ENCODE data around the gene GCNT4.

GCNT4 gene

GRCh38 chr5:75018805-75019587, 33.4 kb downstream of the GCNT4 start:
- no peak overlapping the region for H3K4me2 ChIP-seq (ENCODE audit: low read length)
- H3K27me3 ChIP-seq (ENCODE audit: control insufficient read depth, insufficient read depth, low read length): no peaks in the 10 kb centered on the region
- no peak overlapping the region for H3K27ac ChIP-seq
- no peak overlapping the region for H3K4me3 ChIP-seq (ENCODE audit: low read depth, low read length)
- no peaks in the 10 kb centered on the region for H3K79me2 ChIP-seq
- H3K9ac ChIP-seq: no peak overlapping the region
- TF ChIP-seq, protein P1, sequence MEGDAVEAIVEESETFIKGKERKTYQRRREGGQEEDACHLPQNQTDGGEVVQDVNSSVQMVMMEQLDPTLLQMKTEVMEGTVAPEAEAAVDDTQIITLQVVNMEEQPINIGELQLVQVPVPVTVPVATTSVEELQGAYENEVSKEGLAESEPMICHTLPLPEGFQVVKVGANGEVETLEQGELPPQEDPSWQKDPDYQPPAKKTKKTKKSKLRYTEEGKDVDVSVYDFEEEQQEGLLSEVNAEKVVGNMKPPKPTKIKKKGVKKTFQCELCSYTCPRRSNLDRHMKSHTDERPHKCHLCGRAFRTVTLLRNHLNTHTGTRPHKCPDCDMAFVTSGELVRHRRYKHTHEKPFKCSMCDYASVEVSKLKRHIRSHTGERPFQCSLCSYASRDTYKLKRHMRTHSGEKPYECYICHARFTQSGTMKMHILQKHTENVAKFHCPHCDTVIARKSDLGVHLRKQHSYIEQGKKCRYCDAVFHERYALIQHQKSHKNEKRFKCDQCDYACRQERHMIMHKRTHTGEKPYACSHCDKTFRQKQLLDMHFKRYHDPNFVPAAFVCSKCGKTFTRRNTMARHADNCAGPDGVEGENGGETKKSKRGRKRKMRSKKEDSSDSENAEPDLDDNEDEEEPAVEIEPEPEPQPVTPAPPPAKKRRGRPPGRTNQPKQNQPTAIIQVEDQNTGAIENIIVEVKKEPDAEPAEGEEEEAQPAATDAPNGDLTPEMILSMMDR (IDR thresholded peaks at IDR 0.05): no peak
- no peaks in the 10 kb centered on the region for H3K36me3 ChIP-seq (ENCODE audit: control insufficient read depth, insufficient read depth, low read length)
- H3K4me1 ChIP-seq: no peaks in the 10 kb centered on the region
- H2AFZ ChIP-seq: no peak overlapping the region
- no peaks in the 10 kb centered on the region for H3K9me3 ChIP-seq (ENCODE audit: control insufficient read depth, low read length)

GRCh38 chr5:75017971-75018370, 34.4 kb downstream of the GCNT4 start:
- Histone ChIP-seq H2AFZ (no peak overlapping the region), H3K27ac (no peak overlapping the region), H3K9me3 (ENCODE audit: control insufficient read depth, low read length) (no peaks in the 10 kb centered on the region), H3K27me3 (ENCODE audit: control insufficient read depth, insufficient read depth, low read length) (no peaks in the 10 kb centered on the region), H3K4me1 (no peaks in the 10 kb centered on the region), H3K4me3 (ENCODE audit: low read depth, low read length) (no peak overlapping the region), H3K4me2 (ENCODE audit: low read length) (no peak overlapping the region), H3K36me3 (ENCODE audit: control insufficient read depth, insufficient read depth, low read length) (no peaks in the 10 kb centered on the region), H3K9ac (no peak overlapping the region), H3K79me2 (no peaks in the 10 kb centered on the region)
- TF ChIP-seq, protein P1 (IDR thresholded peaks at IDR 0.05): no peak

DNA sequence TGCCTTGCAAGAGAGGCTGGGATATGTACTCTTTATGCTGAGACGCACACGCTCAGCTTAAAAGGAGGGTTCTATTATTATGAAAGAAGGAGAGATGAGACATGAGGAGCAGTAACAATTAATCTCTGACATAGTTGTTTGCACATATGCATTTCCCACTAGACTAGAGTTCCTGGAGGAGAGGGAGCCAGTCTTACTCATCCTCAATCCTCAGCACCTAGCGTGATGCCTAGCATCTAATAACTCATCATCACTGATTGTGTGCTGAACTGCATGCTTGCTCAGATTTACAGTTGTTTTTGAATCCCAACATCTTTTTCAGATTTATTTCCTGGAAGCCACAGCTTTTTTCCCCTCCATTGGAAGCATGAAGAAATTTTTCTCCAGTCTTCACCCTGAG, 35.5 kb downstream of the GCNT4 start:
- TF ChIP-seq, protein P1 (IDR thresholded peaks at IDR 0.05): no peak

GRCh38 chr5:75012748-75013147, 39.6 kb downstream of the GCNT4 start:
- no peak overlapping the region for H3K4me2 ChIP-seq (ENCODE audit: low read length)
- no peak overlapping the region for H3K9ac ChIP-seq
- no peak overlapping the region for H3K27ac ChIP-seq
- H3K36me3 ChIP-seq (ENCODE audit: control insufficient read depth, insufficient read depth, low read length): no peaks in the 10 kb centered on the region
- no peaks in the 10 kb centered on the region for H3K79me2 ChIP-seq
- H2AFZ ChIP-seq: no peak overlapping the region
- H3K27me3 ChIP-seq (ENCODE audit: control insufficient read depth, insufficient read depth, low read length): no peaks in the 10 kb centered on the region
- H3K4me3 ChIP-seq (ENCODE audit: low read depth, low read length): no peak overlapping the region
- no peaks in the 10 kb centered on the region for H3K9me3 ChIP-seq (ENCODE audit: control insufficient read depth, low read length)
- H3K4me1 ChIP-seq: no peaks in the 10 kb centered on the region
- TF ChIP-seq, protein P1 (IDR thresholded peaks at IDR 0.05): no peak

More for the DNA sequence above, 35.5 kb downstream of the GCNT4 start:
- no peak overlapping the region for H2AFZ ChIP-seq
- H3K36me3 ChIP-seq (ENCODE audit: control insufficient read depth, insufficient read depth, low read length): no peaks in the 10 kb centered on the region
- H3K27me3 ChIP-seq (ENCODE audit: control insufficient read depth, insufficient read depth, low read length): no peaks in the 10 kb centered on the region
- H3K9me3 ChIP-seq (ENCODE audit: control insufficient read depth, low read length): no peaks in the 10 kb centered on the region
- no peak overlapping the region for H3K9ac ChIP-seq
- H3K4me2 ChIP-seq (ENCODE audit: low read length): no peak overlapping the region
- H3K4me1 ChIP-seq: no peaks in the 10 kb centered on the region
- no peak overlapping the region for H3K27ac ChIP-seq
- no peak overlapping the region for H3K4me3 ChIP-seq (ENCODE audit: low read depth, low read length)
- H3K79me2 ChIP-seq: no peaks in the 10 kb centered on the region

DNA sequence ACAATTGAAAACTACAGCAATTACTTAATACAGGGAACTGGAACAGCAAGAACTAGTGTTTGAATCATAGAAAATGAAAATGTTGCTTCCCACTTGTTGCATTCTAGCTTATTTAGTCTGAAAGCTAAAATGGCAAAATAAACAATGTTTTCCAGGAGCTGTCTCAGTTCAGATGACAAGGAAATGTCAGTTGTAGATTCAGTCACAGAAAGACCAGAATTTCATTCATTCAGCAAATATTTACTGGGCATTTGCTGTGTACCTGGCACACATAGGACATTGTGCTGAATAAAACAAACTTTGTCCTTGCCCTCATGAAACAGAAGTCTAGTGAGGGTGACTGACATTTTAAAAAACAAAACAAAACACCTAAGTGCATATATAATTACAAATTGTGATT, 41.5 kb downstream of the GCNT4 start:
- TF ChIP-seq, protein P1 (IDR thresholded peaks at IDR 0.05): no peak
- no peaks in the 10 kb centered on the region for H3K27me3 ChIP-seq (ENCODE audit: control insufficient read depth, insufficient read depth, low read length)
- no peak overlapping the region for H3K4me2 ChIP-seq (ENCODE audit: low read length)
- H3K9me3 ChIP-seq (ENCODE audit: control insufficient read depth, low read length): no peaks in the 10 kb centered on the region
- no peaks in the 10 kb centered on the region for H3K79me2 ChIP-seq
- no peak overlapping the region for H2AFZ ChIP-seq
- no peak overlapping the region for H3K4me3 ChIP-seq (ENCODE audit: low read depth, low read length)
- no peaks in the 10 kb centered on the region for H3K4me1 ChIP-seq
- H3K36me3 ChIP-seq (ENCODE audit: control insufficient read depth, insufficient read depth, low read length): no peaks in the 10 kb centered on the region
- H3K9ac ChIP-seq: no peak overlapping the region
- H3K27ac ChIP-seq: no peak overlapping the region

Data from parathyroid adenoma (tissue), 2 donors.